HG03354 (cell line): Measurements from ENCODE around the gene PRF1.

Source experiments
- ATAC-seq: cut with Tn5 transposase; IDR thresholded peaks from one replicate; pipeline ENCODE4 v1.9.1; 2021; ENCODE audit warnings: mild to moderate bottlenecking; ENCODE audit not compliant: unreplicated experiment, poor library complexity, severe bottlenecking

The PRF1 gene

GRCh38 chr10:70549351-70549961, 53.1 kb downstream of the PRF1 start:
- no peak for ATAC-seq
